HCT116 (cell line): ENCODE results near the gene PLCB1. TPM values are rescaled to one million over a fixed set of nuclear protein-coding genes. Genes with fewer than 3 reads are reported as not detected.

Experiments used
- ATAC-seq: fragments of 200-7000 bp; cut with Tn5 transposase; 2 replicates; pipeline ENCODE4 v1.9.1; 2020; ENCODE audit warnings: mild to moderate bottlenecking, moderate library complexity
- BruUV-seq: library from RNA; stranded (reverse); fragments of 400-500 nt; replicated peaks from 2 replicates; lab custom pipeline; 2021; lab: Mats Ljungman, UMichigan
- CTCF ChIA-PET: fragments of 300-600 bp; sonication (Branson Sonifier 250); formaldehyde crosslinking; loops from one replicate; lab custom pipeline; 2021; ENCODE audit warnings: antibody characterized with exemption; lab: Charles Lee
- POLR2A ChIA-PET: fragments of 300-600, 350-600 bp; sonication (Branson Sonifier 250); formaldehyde crosslinking; loops from one replicate; lab custom pipeline; 2021; ENCODE audit warnings: antibody characterized with exemption; lab: Charles Lee
- RAD21 ChIA-PET, 2 experiments: fragments of 300-600 bp; sonication (Branson Sonifier 250); formaldehyde crosslinking; loops; one replicate each; lab custom pipeline; 2023; ENCODE audit warnings: low total read pairs in 2 of 2; ENCODE audit not compliant: uncharacterized antibody in 2 of 2, unreplicated experiment in 2 of 2, low non-redundant PET in 1 of 2; lab: Charles Lee
- DNase-seq: peaks from one replicate; pipeline ENCODE4 v3.0.0-alpha.2; 2010; ENCODE audit warnings: low read depth, low spot score
- H2AFZ ChIP-seq: fragments of 200-600 bp; shearing (Covaris generic), sonication (generic); 2 replicates; pipeline ENCODE4 v1.6.1; 2017; ENCODE audit warnings: low read depth, mixed run types, mixed read lengths, antibody characterized with exemption, low read length; ENCODE audit not compliant: poor library complexity, severe bottlenecking
- H3K27ac ChIP-seq: 2 replicates; pipeline ENCODE4 v1.5.1; 2012; ENCODE audit warnings: low read depth, low read length
- H3K27me3 ChIP-seq: fragments of 200-600 bp; sonication (generic); 2 replicates; pipeline ENCODE4 v1.6.1; 2016; ENCODE audit warnings: mixed run types, low read length, mixed read lengths; ENCODE audit not compliant: insufficient read depth
- H3K36me3 ChIP-seq, 2 experiments: fragments of 200-500 bp in 1 of 2; fragments of 200-600 bp in 1 of 2; sonication (Bioruptor generic) in 1 of 2; sonication (generic) in 1 of 2; 2 replicates each; pipeline versions ENCODE4 v1.5.1 to v1.6.1; 2014 to 2016; ENCODE audit warnings: low read length in 2 of 2, inconsistent platforms in 1 of 2, mixed read lengths in 1 of 2, mixed run types in 1 of 2; ENCODE audit not compliant: insufficient read depth in 2 of 2, control insufficient read depth in 1 of 2
- H3K4me1 ChIP-seq, 2 experiments: fragments of 200-600 bp in 1 of 2; sonication (generic) in 1 of 2; 2 replicates each; pipeline versions ENCODE4 v1.5.1 to v1.6.1; 2012 to 2017; ENCODE audit warnings: low read length in 2 of 2, inconsistent platforms in 1 of 2, mild to moderate bottlenecking in 1 of 2, mixed read lengths in 1 of 2, mixed run types in 1 of 2, moderate library complexity in 1 of 2; ENCODE audit not compliant: insufficient read depth in 2 of 2, control insufficient read depth in 1 of 2
- H3K4me2 ChIP-seq: fragments of 200-600 bp; sonication (generic); 2 replicates; pipeline ENCODE4 v1.6.1; 2017; ENCODE audit warnings: mixed run types, low read length, mixed read lengths
- H3K4me3 ChIP-seq, 2 experiments: fragments of 200-600 bp in 1 of 2; sonication (generic) in 1 of 2; replicated peaks in 1 of 2; 2 replicates each; pipeline ENCODE4 v1.5.1; 2011 to 2016; ENCODE audit warnings: low read length in 2 of 2, control low read depth in 1 of 2, low read depth in 1 of 2, mild to moderate bottlenecking in 1 of 2, mixed read lengths in 1 of 2, mixed run types in 1 of 2
- H3K79me2 ChIP-seq: fragments of 200-600 bp; sonication (generic); 2 replicates; pipeline ENCODE4 v1.6.1; 2017; ENCODE audit warnings: mild to moderate bottlenecking, mixed run types, low read length, moderate library complexity, mixed read lengths; ENCODE audit not compliant: insufficient read depth
- H3K9ac ChIP-seq: fragments of 200-600 bp; sonication (generic); 2 replicates; pipeline ENCODE4 v1.6.1; 2016; ENCODE audit warnings: low read length, mixed read lengths
- H3K9me2 ChIP-seq: fragments of 200-600 bp; sonication (generic), shearing (Covaris generic); 2 replicates; pipeline ENCODE4 v1.6.1; 2017; ENCODE audit warnings: mixed run types, mild to moderate bottlenecking, moderate library complexity; ENCODE audit not compliant: insufficient read depth
- H3K9me3 ChIP-seq, 2 experiments: fragments of 200-500 bp in 1 of 2; fragments of 200-600 bp in 1 of 2; sonication (Bioruptor generic) in 1 of 2; sonication (generic) in 1 of 2; 2 replicates each; pipeline ENCODE4 v1.6.1; 2014 to 2017; ENCODE audit warnings: low read length in 2 of 2, mixed read lengths in 2 of 2, inconsistent platforms in 1 of 2, low read depth in 1 of 2, mild to moderate bottlenecking in 1 of 2, mixed run types in 1 of 2, moderate library complexity in 1 of 2; ENCODE audit not compliant: control insufficient read depth in 1 of 2, insufficient read depth in 1 of 2
- H4K20me1 ChIP-seq: fragments of 200-600 bp; sonication (generic), shearing (Covaris generic); 2 replicates; pipeline ENCODE4 v1.6.1; 2017; ENCODE audit warnings: mixed run types, mild to moderate bottlenecking, moderate library complexity; ENCODE audit not compliant: insufficient read depth
- ATF3 ChIP-seq: IDR thresholded peaks from 2 replicates; pipeline ENCODE4 v1.6.1; 2012
- CEBPB ChIP-seq: IDR thresholded peaks from 2 replicates; pipeline ENCODE4 v1.6.1; 2012; ENCODE audit warnings: low read depth
- CTCF ChIP-seq, 3 experiments: fragments of 200-600 bp in 1 of 3; sonication (generic) in 1 of 3; IDR thresholded peaks in 2 of 3; conservative IDR thresholded peaks in 1 of 3; 2 replicates each; pipeline ENCODE4 v1.5.1; 2012 to 2017; ENCODE audit warnings: low read depth in 2 of 3, low read length in 2 of 3, antibody characterized with exemption in 1 of 3, borderline replicate concordance in 1 of 3, control low read depth in 1 of 3, mild to moderate bottlenecking in 1 of 3, mixed read lengths in 1 of 3, mixed run types in 1 of 3, moderate library complexity in 1 of 3; ENCODE audit not compliant: insufficient read depth in 1 of 3
- ELF1 ChIP-seq: IDR thresholded peaks from 2 replicates; pipeline ENCODE4 v1.6.1; 2012; ENCODE audit warnings: low read depth, borderline replicate concordance
- EZH2phosphoT487 ChIP-seq: fragments of 200-600 bp; IDR thresholded peaks from 2 replicates; pipeline ENCODE4 v1.6.1; 2018; ENCODE audit warnings: antibody characterized with exemption, borderline replicate concordance
- FOSL1 ChIP-seq: IDR thresholded peaks from 2 replicates; pipeline ENCODE4 v1.6.1; 2012; ENCODE audit warnings: low read depth
- JUND ChIP-seq: IDR thresholded peaks from 2 replicates; pipeline ENCODE4 v1.6.1; 2012
- MAX ChIP-seq: IDR thresholded peaks from 2 replicates; pipeline ENCODE4 v1.6.1; 2012
- POLR2A ChIP-seq: IDR thresholded peaks from 2 replicates; pipeline ENCODE4 v1.7.0; 2011; ENCODE audit warnings: borderline replicate concordance; ENCODE audit not compliant: insufficient read depth, insufficient read length; ENCODE audit errors: extremely low read depth
- RAD21 ChIP-seq: IDR thresholded peaks from 2 replicates; pipeline ENCODE4 v1.6.1; 2012; ENCODE audit warnings: low read depth, mild to moderate bottlenecking
- SP1 ChIP-seq: IDR thresholded peaks from 2 replicates; pipeline ENCODE4 v1.6.1; 2012; ENCODE audit warnings: low read depth
- SRF ChIP-seq: IDR thresholded peaks from 2 replicates; pipeline ENCODE4 v1.6.1; 2012; ENCODE audit warnings: low read depth
- TCF7L2 ChIP-seq: IDR thresholded peaks from 2 replicates; pipeline ENCODE4 v1.7.0; 2011; ENCODE audit warnings: borderline replicate concordance, inconsistent platforms; ENCODE audit not compliant: insufficient read depth, insufficient read length; ENCODE audit errors: extremely low read depth
- YY1 ChIP-seq: IDR thresholded peaks from 2 replicates; pipeline ENCODE4 v1.6.1; 2011; ENCODE audit warnings: low read length, low read depth, moderate library complexity, mild to moderate bottlenecking; ENCODE audit not compliant: insufficient replicate concordance; ENCODE audit errors: extremely low read depth
- ZFX ChIP-seq: fragments of 450-650 bp; IDR thresholded peaks from 2 replicates; pipeline ENCODE4 v1.6.1; 2017
- ZNF274 ChIP-seq: fragments of 200-500 bp; sonication (Bioruptor generic); IDR thresholded peaks from 2 replicates; pipeline ENCODE4 v1.6.1; 2014; ENCODE audit warnings: mild to moderate bottlenecking, low read depth, low read length, inconsistent platforms
- intact Hi-C: fragments of 100-400 bp; cut with micrococcal nuclease; formaldehyde crosslinking; loops from 2 replicates; pipeline ENCODE4 v1.10.0; 2022
- total RNA-seq: library from RNA; stranded (reverse); gene quantifications from one replicate; pipeline ENCODE4 v1.2.1, GENCODE V29; 2021; ENCODE audit not compliant: unreplicated experiment

The PLCB1 gene
- total RNA-seq, 1 experiment from 2014 or later, result 15.8 TPM

- no peaks in the 10 kb centered on the region for H4K20me1 ChIP-seq
- ATAC-seq (no peak), DNase-seq (no peak)
- BruUV-seq, result no TSS peak
- CTCF ChIA-PET, result no interaction called here
- no peak overlapping the region for H2AFZ ChIP-seq
- no peaks in the 10 kb centered on the region for H3K36me3 ChIP-seq
- H3K79me2 ChIP-seq, result no peaks in the 10 kb centered on the region
- no peaks in the 10 kb centered on the region for H3K9me3 ChIP-seq
- RAD21 ChIA-PET, result no interaction called here
- H3K9me2 ChIP-seq, result no peaks in the 10 kb centered on the region
- POLR2A ChIA-PET, result no interaction called here
- no peak overlapping the region for H3K4me3 ChIP-seq
- no peak overlapping the region for H3K9ac ChIP-seq
- no peaks in the 10 kb centered on the region for H3K4me1 ChIP-seq
- TF ChIP-seq POLR2A (no peak), SRF (no peak), ZFX (no peak), JUND (no peak), SP1 (no peak), MAX (no peak), YY1 (no peak), ZNF274 (no peak)
- intact Hi-C loops, result no loop called here
- no peak overlapping the region for H3K4me2 ChIP-seq
- no peak overlapping the region for H3K27ac ChIP-seq
- H3K27me3 ChIP-seq, result no peaks in the 10 kb centered on the region
Measured at GRCh38 chr20:8249634-8250033, 117.6 kb downstream of the PLCB1 start.

- no peaks in the 10 kb centered on the region for H3K4me1 ChIP-seq
- TF ChIP-seq ZNF274 (no peak), CTCF (IDR thresholded peaks at IDR 0.05 in 2 of 3, conservative IDR thresholded peaks at IDR 0.05 in 1 of 3; ENCODE audit: borderline replicate concordance in 1 of 3, insufficient read depth in 1 of 3, low read depth in 2 of 3, low read length in 2 of 3) (no peak), FOSL1 (no peak), ELF1 (no peak), ATF3 (no peak), EZH2phosphoT487 (no peak), POLR2A (no peak), RAD21 (no peak), MAX (no peak), SP1 (no peak), ZFX (no peak), TCF7L2 (no peak), CEBPB (no peak), JUND (no peak), SRF (no peak), YY1 (no peak)
- no peak overlapping the region for H3K4me2 ChIP-seq
- intact Hi-C loops, result no loop called here
- H3K9me2 ChIP-seq, result no peaks in the 10 kb centered on the region
- H3K9ac ChIP-seq, result no peak overlapping the region
- ChIA-PET CTCF (no interaction called here), RAD21 (no interaction called here), POLR2A (no interaction called here)
- H4K20me1 ChIP-seq, result no peaks in the 10 kb centered on the region
- no peak for DNase-seq
- no peaks in the 10 kb centered on the region for H3K27me3 ChIP-seq
- H3K27ac ChIP-seq, result no peak overlapping the region
- H3K9me3 ChIP-seq, result no peaks in the 10 kb centered on the region
- no peaks in the 10 kb centered on the region for H3K36me3 ChIP-seq
- BruUV-seq, result no TSS peak
- H3K4me3 ChIP-seq, result no peak overlapping the region
- H2AFZ ChIP-seq, result no peak overlapping the region
- ATAC-seq, result no peak
- no peaks in the 10 kb centered on the region for H3K79me2 ChIP-seq
Measured at GRCh38 chr20:8250539-8251200, 118.6 kb downstream of the PLCB1 start.
